ENCODE measurements around the gene PRAMEF17. TPM values are rescaled to one million over a fixed set of nuclear protein-coding genes. Genes with fewer than 3 reads are reported as not detected.
"Not testable (repeated sequence)": the region's sequence is repeated elsewhere in the genome, so short reads cannot be mapped to it uniquely, and the experiment has no call there.

The PRAMEF17 gene
- polyA plus RNA-seq (ENCODE audit: insufficient read length in 4 of 4): not detected

- DNase-seq (ENCODE audit: low read depth in 4 of 4, low spot score in 3 of 4): not testable (repeated sequence)
Measured at GRCh38 chr1:13389332-13389731, at the start of gene PRAMEF17. Gene PRAMEF17 (plus strand): TSS chr1:13389632. CDS start chr1:13389658, 26 bp downstream.

- not testable (repeated sequence) for DNase-seq (ENCODE audit: low read depth in 4 of 4, low spot score in 3 of 4)
Measured at GRCh38 chr1:13342496-13342895, 46.9 kb upstream of the PRAMEF17 start.

- DNase-seq (ENCODE audit: low read depth in 4 of 4, low spot score in 3 of 4): not testable (repeated sequence)
Measured at GRCh38 chr1:13347034-13347433, 42.4 kb upstream of the PRAMEF17 start, which contains the start of gene PRAMEF14. Gene PRAMEF14 (minus strand): TSS chr1:13347134. CDS start chr1:13345314, 1,820 bp downstream.

GRCh38 chr1:13353476-13353875 lies 36.0 kb upstream of the PRAMEF17 start:
- DNase-seq (ENCODE audit: low read depth in 4 of 4, low spot score in 3 of 4): not testable (repeated sequence)

- not testable (repeated sequence) for DNase-seq (ENCODE audit: low read depth in 4 of 4, low spot score in 3 of 4)
Measured at GRCh38 chr1:13354475-13354874, 35.0 kb upstream of the PRAMEF17 start.

GRCh38 chr1:13356774-13357173 lies 32.7 kb upstream of the PRAMEF17 start:
- peak in 3 of 4 donors; percentile 29 to 30 (median 29) for DNase-seq (ENCODE audit: low read depth in 4 of 4, low spot score in 3 of 4)

GRCh38 chr1:13362364-13362763 lies 27.1 kb upstream of the PRAMEF17 start:
- DNase-seq (ENCODE audit: low read depth in 4 of 4, low spot score in 3 of 4): not testable (repeated sequence)

GRCh38 chr1:13364928-13365327 lies 24.5 kb upstream of the PRAMEF17 start:
- DNase-seq (ENCODE audit: low read depth in 4 of 4, low spot score in 3 of 4): not testable (repeated sequence)

- not testable (repeated sequence) for DNase-seq (ENCODE audit: low read depth in 4 of 4, low spot score in 3 of 4)
Measured at GRCh38 chr1:13366536-13366935, 22.9 kb upstream of the PRAMEF17 start.

- DNase-seq (ENCODE audit: low read depth in 4 of 4, low spot score in 3 of 4): not testable (repeated sequence)
Measured at GRCh38 chr1:13368544-13368943, 20.9 kb upstream of the PRAMEF17 start.

- DNase-seq (ENCODE audit: low read depth in 4 of 4, low spot score in 3 of 4): not testable (repeated sequence)
Measured at GRCh38 chr1:13378983-13379382, 10.4 kb upstream of the PRAMEF17 start.

- DNase-seq (ENCODE audit: low read depth in 4 of 4, low spot score in 3 of 4): not testable (repeated sequence)
Measured at GRCh38 chr1:13380380-13380779, 9.1 kb upstream of the PRAMEF17 start.

GRCh38 chr1:13393004-13393403 lies 3.6 kb downstream of the PRAMEF17 start:
- not testable (repeated sequence) for DNase-seq (ENCODE audit: low read depth in 4 of 4, low spot score in 3 of 4)

- not testable (repeated sequence) for DNase-seq (ENCODE audit: low read depth in 4 of 4, low spot score in 3 of 4)
Measured at GRCh38 chr1:13394761-13395160, 5.3 kb downstream of the PRAMEF17 start.

GRCh38 chr1:13395311-13395710 lies 5.9 kb downstream of the PRAMEF17 start:
- not testable (repeated sequence) for DNase-seq (ENCODE audit: low read depth in 4 of 4, low spot score in 3 of 4)

GRCh38 chr1:13407811-13408210 lies 18.4 kb downstream of the PRAMEF17 start:
- no peak for DNase-seq (ENCODE audit: low read depth in 4 of 4, low spot score in 3 of 4)

- DNase-seq (ENCODE audit: low read depth in 4 of 4, low spot score in 3 of 4): not testable (repeated sequence)
Measured at GRCh38 chr1:13410150-13410549, 20.7 kb downstream of the PRAMEF17 start, which contains the start of gene PRAMEF20. Gene PRAMEF20 (plus strand): TSS chr1:13410450. CDS start chr1:13416355, 5,905 bp downstream.

GRCh38 chr1:13430495-13430894 lies 41.1 kb downstream of the PRAMEF17 start:
- DNase-seq (ENCODE audit: low read depth in 4 of 4, low spot score in 3 of 4): no peak

GRCh38 chr1:13432251-13432650 lies 42.8 kb downstream of the PRAMEF17 start:
- no peak for DNase-seq (ENCODE audit: low read depth in 4 of 4, low spot score in 3 of 4)

- not testable (repeated sequence) for DNase-seq (ENCODE audit: low read depth in 4 of 4, low spot score in 3 of 4)
Measured at GRCh38 chr1:13433694-13434358, 44.4 kb downstream of the PRAMEF17 start.

GRCh38 chr1:13435458-13435857 lies 46.0 kb downstream of the PRAMEF17 start:
- DNase-seq (ENCODE audit: low read depth in 4 of 4, low spot score in 3 of 4): no peak
